Large intestine (tissue), 3 donors: ENCODE results near the gene LEMD3. TPM values are rescaled to one million over a fixed set of nuclear protein-coding genes. Genes with fewer than 3 reads are reported as not detected.
"Not testable (repeated sequence)": the region's sequence is repeated elsewhere in the genome, so short reads cannot be mapped to it uniquely, and the experiment has no call there.

Source experiments
- DNase-seq, 2 donors: peaks; one replicate each; pipeline versions ENCODE4 v3.0.0 to v3.0.0-alpha.2; 2013
- H3K27ac ChIP-seq: one replicate; pipeline ENCODE4 v1.5.1; 2013; ENCODE audit warnings: low read length
- H3K27me3 ChIP-seq: 2 replicates; pipeline ENCODE4 v1.6.1; 2013; ENCODE audit warnings: low read length; ENCODE audit not compliant: control insufficient read depth, insufficient read depth
- H3K36me3 ChIP-seq: 2 replicates; pipeline ENCODE4 v1.6.1; 2013; ENCODE audit warnings: low read length; ENCODE audit not compliant: control insufficient read depth, insufficient read depth
- H3K4me1 ChIP-seq: one replicate; pipeline ENCODE4 v1.6.1; 2013; ENCODE audit warnings: low read length; ENCODE audit not compliant: control insufficient read depth, insufficient read depth
- H3K4me3 ChIP-seq: one replicate; pipeline ENCODE4 v1.5.1; 2013; ENCODE audit warnings: low read length
- H3K9me3 ChIP-seq: one replicate; pipeline ENCODE4 v1.6.1; 2013; ENCODE audit warnings: mild to moderate bottlenecking, low read depth, low read length, moderate library complexity; ENCODE audit not compliant: control insufficient read depth
- WGBS: methylation state at CpG from one replicate; pipeline ENCODE4 v1.1.5; 2013; ENCODE audit warnings: low lambda C conversion rate; ENCODE audit not compliant: insufficient coverage; 5-methylcytosine and 5-hydroxymethylcytosine counted together
- polyA plus RNA-seq: library from polyadenylated mRNA; unstranded; fragments of 120-200 nt; gene quantifications from one replicate; pipeline ENCODE4 v1.2.1, GENCODE V29; 2013

LEMD3 gene
- polyA plus RNA-seq, 1 donor = 33.6 TPM

DNA sequence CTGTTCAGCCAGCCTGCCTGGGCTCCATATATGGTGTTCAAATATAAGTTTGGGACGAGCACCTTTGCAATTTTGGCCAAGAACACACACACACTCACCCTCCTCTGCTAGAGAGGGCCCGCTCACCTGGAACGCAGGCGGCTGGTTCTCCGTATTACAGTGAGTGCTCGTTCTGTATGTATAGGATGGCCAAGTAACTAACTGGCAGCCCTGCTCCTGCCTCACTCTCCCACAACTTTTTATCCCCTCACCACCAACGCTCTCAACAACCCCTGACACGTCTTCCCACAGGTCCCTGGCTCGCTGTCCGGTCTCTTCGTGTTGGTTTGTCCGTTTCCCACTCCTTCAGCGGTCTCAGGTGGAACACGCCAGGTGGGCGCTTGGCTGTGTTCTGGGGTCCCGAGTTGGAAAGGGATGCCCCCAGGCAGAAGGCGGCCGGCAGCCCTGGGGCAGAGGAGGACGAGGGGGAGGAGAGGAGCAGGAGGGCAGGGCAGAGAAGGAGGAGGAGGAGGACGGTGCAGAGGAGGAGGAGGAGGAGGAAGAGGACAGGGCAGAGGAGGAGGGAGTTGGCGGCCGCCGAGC, 108.7 kb downstream of the LEMD3 start:
- H3K27ac ChIP-seq = peak overlapping the region; percentile 42
- no CpG with 5 or more reads among the region's 23 CpGs for WGBS
- peak in 1 of 2 donors; percentile 5 for DNase-seq

DNA sequence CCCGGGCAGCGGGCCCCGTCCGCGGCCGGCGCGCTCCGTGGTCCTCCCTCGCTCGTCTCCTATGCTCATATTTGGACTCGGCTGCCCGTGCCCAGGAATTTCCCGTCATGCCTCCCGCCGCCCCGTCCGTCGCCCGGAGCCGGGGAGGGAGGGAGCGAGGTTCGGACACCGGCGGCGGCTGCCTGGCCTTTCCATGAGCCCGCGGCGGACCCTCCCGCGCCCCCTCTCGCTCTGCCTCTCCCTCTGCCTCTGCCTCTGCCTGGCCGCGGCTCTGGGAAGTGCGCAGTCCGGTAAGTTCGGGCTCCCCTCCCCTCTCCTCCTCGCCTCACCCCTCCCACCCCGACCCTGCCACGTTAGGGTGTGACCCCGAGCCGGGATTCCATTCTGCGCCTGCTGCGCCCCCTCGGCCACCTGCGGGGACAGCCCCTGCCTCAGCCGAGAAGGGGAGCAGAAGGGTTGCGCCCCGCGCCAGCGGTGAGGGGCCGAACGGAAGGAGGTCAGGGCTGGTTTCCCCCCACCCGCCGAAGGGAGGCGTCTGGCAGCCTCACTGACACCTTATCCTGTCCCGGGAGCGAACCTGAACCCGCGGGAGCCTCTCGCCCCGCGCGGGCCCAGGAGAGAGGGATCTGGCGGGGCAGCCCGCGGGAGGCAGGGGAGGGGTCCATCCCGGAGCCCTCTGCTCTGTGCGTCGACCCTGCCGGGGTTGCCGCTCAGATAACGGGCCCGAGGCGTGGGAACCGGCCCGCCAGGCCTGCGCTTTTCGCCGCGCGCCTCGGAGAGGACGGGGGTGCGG, 109.4 kb downstream of the LEMD3 start, which contains the start of gene MSRB3:
Gene MSRB3 (plus strand): TSS at position 108 of the 793 bp plus-strand sequence. CDS start 29,897 bp downstream, outside the sequence.
- Histone ChIP-seq H3K4me3 (peak within 1 kb of the TSS; percentile 77), H3K4me1 (no peaks in the 10 kb centered on the region), H3K27me3 (peaks cover 39% of the 10 kb centered on the region), H3K27ac (peak within 1 kb of the TSS; percentile 76), H3K36me3 (no peaks in the 10 kb centered on the region), H3K9me3 (peaks cover 5% of the 10 kb centered on the region)
- WGBS = no CpG with 5 or more reads among the region's 85 CpGs
- DNase-seq = peak; percentile 44 to 52

More for the DNA sequence above, 108.7 kb downstream of the LEMD3 start:
- peaks cover 5% of the 10 kb centered on the region for H3K9me3 ChIP-seq
- H3K4me1 ChIP-seq = no peaks in the 10 kb centered on the region
- peaks cover 39% of the 10 kb centered on the region for H3K27me3 ChIP-seq
- H3K4me3 ChIP-seq = peak overlapping the region; percentile 77
- no peaks in the 10 kb centered on the region for H3K36me3 ChIP-seq

GRCh38 chr12:65279369-65280112, 110.2 kb downstream of the LEMD3 start:
- H3K27me3 ChIP-seq = peaks cover 35% of the 10 kb centered on the region
- no peaks in the 10 kb centered on the region for H3K4me1 ChIP-seq
- H3K36me3 ChIP-seq = no peaks in the 10 kb centered on the region
- no peak for DNase-seq
- WGBS = 63% methylated on average over 5 of the region's 23 CpGs
- peak overlapping the region; percentile 77 for H3K4me3 ChIP-seq
- peaks cover 5% of the 10 kb centered on the region for H3K9me3 ChIP-seq
- H3K27ac ChIP-seq = no peak overlapping the region

DNA sequence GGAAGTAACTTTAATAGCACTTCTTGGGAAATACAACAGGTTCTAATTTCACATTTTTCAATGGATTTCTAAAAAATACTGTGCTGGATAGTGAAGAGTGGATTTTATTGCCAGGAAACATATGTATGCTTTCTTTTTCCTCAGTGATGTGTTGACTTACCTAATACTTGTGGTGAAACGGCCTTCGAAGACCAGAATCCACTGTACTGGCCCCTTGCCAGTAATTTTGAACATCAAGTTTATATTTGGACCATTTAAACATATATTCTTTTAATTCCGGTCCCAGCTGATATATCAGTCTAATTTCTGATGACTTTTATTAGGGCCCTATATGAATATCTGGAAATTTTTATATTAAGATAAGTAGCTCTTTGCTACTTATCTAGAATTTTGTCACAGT, 110.9 kb downstream of the LEMD3 start:
- Histone ChIP-seq H3K9me3 (peaks cover 5% of the 10 kb centered on the region), H3K4me3 (no peak overlapping the region), H3K27ac (no peak overlapping the region), H3K27me3 (peaks cover 31% of the 10 kb centered on the region), H3K36me3 (no peaks in the 10 kb centered on the region), H3K4me1 (no peaks in the 10 kb centered on the region)
- 100% methylated on average over 1 of the region's 3 CpGs for WGBS
- no peak for DNase-seq

GRCh38 chr12:65282840-65283239, 113.5 kb downstream of the LEMD3 start:
- H3K36me3 ChIP-seq = no peaks in the 10 kb centered on the region
- H3K9me3 ChIP-seq = peaks cover 5% of the 10 kb centered on the region
- no CpG with 5 or more reads among the region's 1 CpG for WGBS
- H3K4me3 ChIP-seq = no peak overlapping the region
- H3K27ac ChIP-seq = no peak overlapping the region
- no peak for DNase-seq
- H3K27me3 ChIP-seq = peaks cover 22% of the 10 kb centered on the region
- H3K4me1 ChIP-seq = no peaks in the 10 kb centered on the region

DNA sequence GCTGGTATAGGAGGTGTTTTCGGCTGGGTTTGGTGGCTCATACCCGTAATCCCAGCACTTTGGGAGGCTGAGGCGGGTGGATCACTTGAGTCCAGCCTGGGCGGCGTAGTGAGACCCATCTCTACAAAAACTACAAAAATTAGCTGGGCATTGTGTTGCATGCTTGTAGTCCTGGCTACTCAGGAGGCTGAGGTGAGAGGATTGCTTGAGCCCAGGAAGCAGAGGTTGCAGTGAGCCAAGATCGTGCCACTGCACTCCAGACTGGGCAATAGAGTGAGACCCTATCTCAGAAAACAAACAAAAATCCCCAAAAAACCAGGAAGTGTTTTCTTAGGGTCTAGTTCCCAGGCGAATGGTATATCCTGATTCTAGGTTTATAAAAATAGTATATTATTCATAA, 116.1 kb downstream of the LEMD3 start:
- H3K27me3 ChIP-seq, H3K9me3 ChIP-seq, H3K27ac ChIP-seq, DNase-seq, H3K4me3 ChIP-seq, H3K4me1 ChIP-seq, H3K36me3 ChIP-seq: not testable (repeated sequence)
- 100% methylated on average over 2 of the region's 7 CpGs for WGBS

- no peak overlapping the region for H3K27ac ChIP-seq
- no peaks in the 10 kb centered on the region for H3K9me3 ChIP-seq
- H3K4me1 ChIP-seq = no peaks in the 10 kb centered on the region
- WGBS = 33% methylated on average over 1 of the region's 2 CpGs
- H3K27me3 ChIP-seq = no peaks in the 10 kb centered on the region
- H3K4me3 ChIP-seq = no peak overlapping the region
- H3K36me3 ChIP-seq = no peaks in the 10 kb centered on the region
- peak in 1 of 2 donors; percentile 35 for DNase-seq
Observed at GRCh38 chr12:65287426-65287825, 118.0 kb downstream of the LEMD3 start.

GRCh38 chr12:65292241-65292640, 122.9 kb downstream of the LEMD3 start:
- no peaks in the 10 kb centered on the region for H3K4me1 ChIP-seq
- H3K36me3 ChIP-seq = no peaks in the 10 kb centered on the region
- no peaks in the 10 kb centered on the region for H3K9me3 ChIP-seq
- WGBS = no CpG with 5 or more reads among the region's 2 CpGs
- no peak overlapping the region for H3K4me3 ChIP-seq
- DNase-seq = no peak
- no peak overlapping the region for H3K27ac ChIP-seq
- no peaks in the 10 kb centered on the region for H3K27me3 ChIP-seq

- no peak overlapping the region for H3K27ac ChIP-seq
- H3K4me1 ChIP-seq = no peaks in the 10 kb centered on the region
- H3K4me3 ChIP-seq = no peak overlapping the region
- H3K9me3 ChIP-seq = no peaks in the 10 kb centered on the region
- H3K36me3 ChIP-seq = no peaks in the 10 kb centered on the region
- H3K27me3 ChIP-seq = no peaks in the 10 kb centered on the region
- no peak for DNase-seq
- no CpG with 5 or more reads among the region's 1 CpG for WGBS
Observed at GRCh38 chr12:65293735-65294134, 124.4 kb downstream of the LEMD3 start.

DNA sequence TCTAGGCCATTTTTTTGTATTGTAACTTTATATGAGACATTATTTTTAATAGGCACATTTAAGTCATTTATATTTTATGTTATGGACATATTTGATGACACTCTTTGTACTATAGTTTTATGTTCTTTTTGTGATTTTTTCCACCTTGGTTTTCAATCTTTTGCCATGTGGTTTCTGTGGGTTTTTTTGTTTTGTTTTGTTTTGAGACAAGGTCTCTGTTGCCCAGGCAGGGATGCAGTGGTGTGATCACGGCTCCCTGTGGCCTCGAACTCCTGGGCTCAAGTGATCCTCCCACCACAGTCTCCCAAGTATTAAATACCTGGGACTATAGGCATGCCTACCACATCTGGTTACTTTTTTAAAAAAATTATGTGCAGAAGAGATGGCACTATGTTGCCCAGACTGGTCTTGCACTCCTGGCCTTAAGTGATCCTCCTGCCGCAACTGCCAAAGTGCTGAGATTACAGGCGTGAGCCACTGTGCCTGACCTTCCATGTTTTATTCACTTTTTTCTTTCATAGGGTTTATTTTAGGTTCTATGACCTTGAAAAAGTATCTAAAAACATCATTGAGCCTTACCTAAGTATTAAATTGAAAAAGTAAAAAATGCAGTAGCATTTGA, 125.4 kb downstream of the LEMD3 start:
- DNase-seq = no peak
- no peaks in the 10 kb centered on the region for H3K4me1 ChIP-seq
- WGBS = 100% methylated on average over 1 of the region's 4 CpGs
- H3K4me3 ChIP-seq = no peak overlapping the region
- H3K36me3 ChIP-seq = no peaks in the 10 kb centered on the region
- H3K27ac ChIP-seq = no peak overlapping the region
- H3K27me3 ChIP-seq = no peaks in the 10 kb centered on the region
- H3K9me3 ChIP-seq = no peaks in the 10 kb centered on the region
